AG09309 (cell line): Measurements from ENCODE around the gene BMAL1.

Experiments
- DNase-seq: peaks from one replicate; pipeline ENCODE4 v3.0.0-alpha.2; 2010; ENCODE audit warnings: low read depth
- H3K4me3 ChIP-seq: 2 replicates; pipeline ENCODE4 v1.5.1; 2011; ENCODE audit warnings: mild to moderate bottlenecking, low read depth, low read length, moderate library complexity; ENCODE audit not compliant: control insufficient read depth
- CTCF ChIP-seq: IDR thresholded peaks from 2 replicates; pipeline ENCODE4 v1.5.1; 2011; ENCODE audit warnings: mild to moderate bottlenecking, low read depth, low read length, inconsistent platforms; ENCODE audit not compliant: insufficient read depth, control insufficient read depth; ENCODE audit errors: missing control alignments

BMAL1 gene

DNA sequence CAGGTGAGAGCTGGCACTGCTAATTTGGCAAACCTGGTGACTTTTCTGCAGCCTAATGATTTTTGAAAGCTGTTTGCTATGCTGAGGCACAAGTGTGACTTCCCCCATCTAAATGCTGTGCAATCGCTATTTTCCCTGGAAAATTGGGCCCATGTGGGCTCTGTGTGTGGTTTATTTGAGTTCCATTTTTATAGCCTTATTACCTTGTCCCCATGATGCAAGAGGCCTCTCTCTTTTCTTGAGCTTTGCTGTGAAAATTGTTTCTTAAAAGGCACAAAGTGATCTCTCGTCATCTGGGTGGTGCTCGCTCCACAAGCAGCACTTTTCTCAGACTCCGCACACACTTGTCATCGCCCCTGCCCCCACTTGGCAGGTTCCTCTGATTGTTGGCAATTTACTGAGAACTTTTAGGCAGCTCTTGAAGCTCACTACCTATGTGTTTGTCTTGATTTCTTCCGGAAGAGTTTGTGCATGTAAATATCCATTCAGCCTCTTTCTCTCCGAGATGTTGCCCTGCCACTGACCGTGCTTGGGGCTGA is 24.9 kb downstream of the BMAL1 start:
- TF ChIP-seq CTCF: no peak
- H3K4me3 ChIP-seq: no peak overlapping the region
- no peak for DNase-seq

- DNase-seq: no peak
- no peak overlapping the region for H3K4me3 ChIP-seq
- TF ChIP-seq CTCF: no peak
Measured at GRCh38 chr11:13303668-13304649, 26.4 kb downstream of the BMAL1 start.

DNA sequence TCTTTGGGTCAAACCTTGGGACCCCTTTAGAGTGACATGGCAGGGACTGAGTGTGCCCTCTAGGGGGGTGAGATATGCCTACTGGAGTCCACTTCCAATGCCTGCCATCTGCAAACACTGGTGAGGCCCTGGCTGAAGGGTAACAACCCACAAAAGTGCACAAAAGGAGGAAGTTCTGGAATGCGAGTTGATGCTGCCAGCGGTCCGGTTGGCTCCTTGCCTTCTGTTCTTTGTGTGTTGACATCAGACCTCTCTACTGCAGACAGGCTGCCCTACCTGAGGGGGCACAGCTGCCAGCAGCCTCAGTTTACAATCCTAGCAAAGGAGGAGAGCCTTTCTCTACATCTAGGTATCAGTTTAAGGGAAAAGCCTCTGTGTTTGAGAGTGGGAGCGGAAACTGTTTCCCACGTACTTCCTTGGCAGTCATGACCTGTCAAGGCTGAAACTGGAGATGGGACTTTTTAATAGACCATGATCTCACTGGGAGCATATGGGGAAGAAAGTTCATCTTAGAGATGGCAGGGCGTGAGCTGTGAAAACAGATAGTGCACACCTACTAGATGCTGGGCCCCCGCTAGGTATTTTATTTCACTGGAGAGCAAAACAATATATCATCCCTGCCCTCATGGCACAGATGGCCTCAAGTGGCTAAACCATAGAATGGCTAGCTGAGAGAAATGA is 27.2 kb downstream of the BMAL1 start:
- no peak overlapping the region for H3K4me3 ChIP-seq
- no peak for TF ChIP-seq CTCF
- DNase-seq: no peak

GRCh38 chr11:13308704-13309103 is 31.1 kb downstream of the BMAL1 start:
- no peak for DNase-seq
- TF ChIP-seq CTCF: no peak
- no peak overlapping the region for H3K4me3 ChIP-seq

- DNase-seq: no peak
- H3K4me3 ChIP-seq: no peak overlapping the region
- no peak for TF ChIP-seq CTCF
Measured at GRCh38 chr11:13309156-13309555, 31.6 kb downstream of the BMAL1 start.

DNA sequence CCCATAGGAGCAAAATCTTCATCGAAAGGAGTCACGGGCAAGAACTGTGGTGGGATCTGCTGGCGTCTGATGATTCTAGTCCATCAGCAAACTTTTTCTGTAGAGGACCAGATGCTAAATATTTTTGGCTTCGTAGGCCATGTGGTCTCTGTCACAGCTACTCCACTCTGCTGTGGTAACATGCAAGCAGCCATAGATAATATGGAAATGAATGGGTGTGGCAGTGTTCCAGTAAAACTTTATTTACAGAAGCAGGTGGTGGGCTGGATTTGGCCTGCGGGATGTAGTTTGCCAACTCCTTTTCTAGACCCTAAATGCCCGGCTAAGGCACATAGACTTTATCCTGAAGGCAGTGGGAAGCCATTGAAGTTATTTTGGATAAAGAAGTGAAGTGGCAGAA is 32.9 kb downstream of the BMAL1 start:
- no peak for TF ChIP-seq CTCF

More for the DNA sequence above, 32.9 kb downstream of the BMAL1 start:
- H3K4me3 ChIP-seq: no peak overlapping the region
- DNase-seq: no peak
